NCI-H1417 (cell line): ENCODE measurements around the gene FAM32A.

Source experiments
- DNase-seq, 3 experiments: peaks; one replicate each; lab custom pipeline; 2025; lab: John Stamatoyannopoulos, UW

Gene FAM32A

GRCh38 chr19:16185123-16185767 lies at the start of gene FAM32A:
TSS of gene FAM32A (plus strand) at chr19:16185410. CDS start at chr19:16185443, 33 bp downstream.
- DNase-seq, result peak; percentile 94 to 100 (median 99)

DNA sequence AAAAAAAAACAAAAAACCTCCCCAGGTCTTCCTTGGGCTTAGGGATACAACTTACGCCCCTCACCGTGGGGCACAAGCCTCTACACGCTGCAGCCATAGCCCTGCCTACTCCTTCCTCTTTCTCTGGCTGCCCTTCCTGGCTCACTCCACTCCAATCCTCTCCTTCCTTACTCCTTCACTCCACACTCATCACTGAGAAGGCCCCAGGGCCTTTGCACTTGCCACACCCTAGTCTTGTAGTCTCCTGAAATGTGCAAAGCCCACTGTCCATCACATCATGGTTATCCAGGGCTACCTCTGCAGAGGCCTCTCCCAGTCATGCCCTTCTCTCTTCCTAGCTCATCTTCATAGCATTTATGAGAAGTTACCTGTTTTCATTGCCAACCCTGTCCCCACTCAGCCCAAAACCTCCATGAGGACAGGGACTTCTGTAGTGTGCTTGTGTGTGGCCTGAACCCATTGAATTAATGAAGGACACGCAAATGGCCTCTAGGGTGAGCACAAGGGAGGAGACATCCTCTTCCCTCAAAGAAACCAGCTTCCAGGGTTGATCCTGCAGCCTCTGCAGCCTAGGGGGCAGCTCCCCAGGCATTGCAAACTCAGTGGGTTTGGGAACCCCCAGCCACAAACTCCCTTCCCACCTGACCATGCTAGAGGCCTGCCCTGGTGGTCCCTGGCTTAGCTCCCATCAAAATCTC lies 49.6 kb upstream of the FAM32A start:
- no peak for DNase-seq

GRCh38 chr19:16136185-16136999 lies 48.8 kb upstream of the FAM32A start:
- peak in 1 of 3 experiments; percentile 31 for DNase-seq

GRCh38 chr19:16139752-16140151 lies 45.5 kb upstream of the FAM32A start:
- no peak for DNase-seq

DNA sequence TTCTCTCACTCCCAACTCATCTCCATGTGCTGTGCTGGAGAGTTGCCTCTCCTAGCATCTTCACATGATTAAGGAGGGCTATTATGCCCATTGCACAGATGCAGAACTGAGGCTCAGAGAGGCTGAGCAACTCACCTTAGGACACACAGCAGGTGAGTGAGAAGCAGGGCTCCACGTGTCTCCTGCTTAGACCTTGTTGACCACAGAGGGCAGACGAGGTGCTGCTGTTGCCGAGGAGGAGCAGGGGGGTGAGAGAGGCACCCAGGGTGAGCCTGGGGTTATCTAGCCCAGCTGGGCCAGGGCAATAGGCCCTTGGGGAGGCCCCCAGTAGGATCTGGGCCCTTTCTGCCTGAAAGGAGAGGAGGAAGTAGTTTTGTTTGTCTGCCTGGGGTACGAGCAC lies 44.2 kb upstream of the FAM32A start:
- DNase-seq, result no peak

DNA sequence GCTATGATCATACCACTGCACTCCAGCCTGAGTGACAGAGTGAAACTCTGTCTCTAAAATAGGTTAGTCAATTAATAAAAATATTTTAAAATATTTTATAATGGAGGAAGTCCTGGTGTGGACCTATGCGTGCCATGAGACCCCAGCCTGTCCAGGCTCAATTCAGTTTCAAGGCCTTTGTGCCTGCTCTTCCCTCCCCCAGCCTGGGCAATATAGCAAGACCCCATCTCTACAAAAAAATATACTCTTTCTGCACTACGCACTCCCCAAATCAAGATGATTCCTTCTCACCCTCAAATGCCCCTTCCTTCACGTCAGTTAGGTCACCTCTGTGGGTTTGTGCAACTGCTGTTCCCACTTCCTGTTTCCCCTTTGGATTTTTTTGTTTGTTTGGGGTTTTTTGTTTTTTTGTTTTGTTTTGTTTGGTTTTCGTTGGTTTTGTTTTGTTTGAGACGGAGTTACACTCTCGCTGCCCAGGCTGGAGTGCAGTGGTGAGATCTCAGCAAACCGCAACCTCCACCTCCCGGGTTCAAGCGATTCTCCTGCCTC lies 43.1 kb upstream of the FAM32A start:
- no peak for DNase-seq

DNA sequence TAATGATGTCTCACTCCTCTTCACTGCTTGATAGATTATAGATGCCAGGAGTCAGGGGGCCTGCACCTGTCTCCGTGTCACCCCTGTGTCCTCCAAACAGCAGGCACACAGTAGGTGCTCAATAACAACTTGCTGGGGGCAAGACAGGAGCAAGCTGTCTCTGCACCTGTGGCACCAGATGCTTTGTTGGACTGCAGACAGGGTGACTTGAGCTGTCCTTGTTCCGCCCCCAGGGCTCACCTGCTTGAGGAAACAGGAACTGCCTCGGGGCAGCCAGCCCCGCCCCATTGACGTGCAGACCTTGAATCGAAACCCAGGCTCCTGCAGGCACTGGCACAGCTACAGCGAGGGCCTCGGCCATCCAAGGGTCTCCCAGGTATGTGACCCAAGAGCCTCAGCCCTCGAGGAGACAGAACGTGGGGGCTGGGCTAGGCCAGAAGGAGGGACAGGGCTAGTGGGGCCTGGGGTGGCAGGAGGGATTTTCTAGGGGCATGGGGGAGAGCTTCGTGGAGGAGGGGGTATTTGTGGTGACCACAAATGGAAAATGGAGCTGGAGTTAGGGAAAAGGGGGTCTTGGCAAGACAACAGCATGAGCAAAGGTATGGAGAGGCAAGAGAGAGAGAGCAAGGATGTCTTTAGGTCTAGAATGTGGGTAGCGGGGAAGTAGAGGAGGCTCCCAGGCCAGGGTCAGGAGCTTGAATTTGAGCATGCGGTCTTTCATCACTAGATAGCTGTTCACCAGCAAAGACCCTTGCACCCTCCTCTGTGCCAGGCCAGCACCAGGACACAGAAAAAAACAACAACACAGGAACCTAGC lies 41.6 kb upstream of the FAM32A start, which contains the start of gene HSH2D:
HSH2D (plus strand) TSS at position 287 of the 817 bp plus-strand sequence. CDS start 5,066 bp downstream, outside the sequence.
- peak in 2 of 3 experiments; percentile 66 to 73 for DNase-seq

GRCh38 chr19:16144216-16144581 lies 41.0 kb upstream of the FAM32A start:
- no peak for DNase-seq

GRCh38 chr19:16146112-16146511 lies 39.1 kb upstream of the FAM32A start:
- no peak for DNase-seq

DNA sequence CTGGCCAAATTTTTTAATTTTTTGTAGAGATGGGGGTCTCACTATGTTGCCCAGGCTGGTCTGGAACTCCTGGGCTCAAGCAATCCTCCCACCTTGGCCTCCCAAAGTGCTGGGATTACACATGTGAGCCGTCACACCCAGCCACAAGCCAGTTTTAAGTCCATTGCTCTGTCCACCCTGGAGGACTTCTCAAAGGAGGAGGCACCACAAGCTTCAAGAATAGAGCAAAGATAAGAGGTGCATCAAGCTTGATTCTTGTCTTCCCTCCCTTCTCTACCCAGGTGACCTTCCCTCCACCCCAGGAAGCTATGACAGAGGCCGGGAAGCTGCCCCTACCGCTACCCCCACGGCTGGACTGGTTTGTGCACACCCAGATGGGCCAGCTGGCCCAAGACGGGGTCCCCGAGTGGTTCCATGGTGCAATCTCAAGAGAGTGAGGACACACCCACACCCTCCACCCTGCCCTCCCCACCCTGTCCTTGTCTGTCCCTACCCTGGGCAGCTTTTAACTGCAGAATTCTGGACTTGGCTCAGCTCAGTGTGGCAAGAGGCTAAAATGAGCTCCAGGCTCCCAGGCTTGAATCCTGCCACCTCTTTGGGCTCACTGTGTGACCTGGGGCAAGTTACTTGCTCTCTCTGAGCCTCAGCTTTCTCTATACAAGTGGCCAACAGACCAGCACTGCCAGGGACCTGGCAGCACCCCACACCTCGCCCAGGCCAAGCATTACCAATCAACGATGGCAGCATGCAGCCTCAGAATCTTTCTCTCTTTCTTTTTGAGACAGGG lies 36.6 kb upstream of the FAM32A start:
- DNase-seq, result no peak

GRCh38 chr19:16153582-16154336 lies 31.5 kb upstream of the FAM32A start:
- no peak for DNase-seq

DNA sequence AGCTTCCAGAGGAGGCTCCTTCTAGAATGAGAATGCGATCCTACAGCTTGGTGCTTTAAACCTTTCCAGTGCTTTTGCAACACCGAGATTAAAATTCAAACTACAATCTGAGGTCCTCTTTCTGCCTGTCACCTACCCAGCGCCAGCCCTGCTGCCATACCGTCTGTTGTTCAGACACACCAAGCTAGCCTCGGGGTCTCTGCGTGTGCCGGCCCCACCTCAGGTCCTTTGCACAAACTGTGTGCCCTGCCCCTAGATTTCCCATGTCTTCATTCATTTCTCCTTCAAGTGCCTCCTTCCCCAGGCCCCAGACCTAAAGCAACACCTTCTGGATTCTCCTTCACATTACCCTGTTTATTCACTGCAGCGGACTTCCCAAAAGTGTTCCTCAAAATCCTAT lies 30.7 kb upstream of the FAM32A start:
- DNase-seq, result no peak

DNA sequence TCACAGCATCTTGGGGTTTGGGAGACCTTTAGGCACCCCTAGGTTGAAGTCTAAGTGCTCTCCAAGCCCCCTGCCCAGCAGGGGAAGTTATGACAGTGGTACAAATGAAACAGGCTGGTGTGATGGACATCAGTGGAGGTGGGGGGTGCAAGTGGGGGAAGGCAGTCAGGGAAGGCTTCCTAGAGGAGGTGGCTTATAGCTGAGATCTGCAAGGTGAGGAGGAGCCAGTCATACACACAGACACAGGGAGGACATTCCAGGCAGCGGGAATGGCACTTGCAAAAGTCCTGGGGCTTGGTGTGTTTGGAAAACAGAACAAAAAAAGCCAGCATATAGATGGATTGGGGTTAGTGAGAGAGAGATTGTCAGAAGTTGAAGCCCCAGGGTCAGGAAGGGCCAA lies 30.1 kb upstream of the FAM32A start:
- no peak for DNase-seq

DNA sequence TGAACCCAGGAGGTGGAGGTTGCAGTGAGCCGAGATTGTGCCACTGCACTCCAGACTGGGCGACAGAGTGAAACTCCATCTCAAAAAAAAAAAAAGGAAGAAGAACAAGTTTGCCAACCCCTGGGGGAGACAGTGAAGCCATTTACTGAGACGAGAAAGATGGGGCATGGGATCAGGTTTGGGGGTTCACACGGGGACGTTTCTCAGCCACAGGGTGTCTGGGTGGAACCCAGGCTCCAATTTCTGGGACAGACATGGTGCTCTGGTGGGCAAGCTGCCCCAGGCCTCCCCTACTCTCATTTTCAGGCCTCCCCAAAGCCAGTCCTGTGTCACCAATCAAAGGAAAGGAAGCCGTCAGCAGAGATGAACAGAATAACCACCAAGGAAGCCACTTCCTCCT lies 28.3 kb upstream of the FAM32A start:
- no peak for DNase-seq

GRCh38 chr19:16157601-16158000 lies 27.6 kb upstream of the FAM32A start:
- DNase-seq, result no peak

- no peak for DNase-seq
Observed at GRCh38 chr19:16159655-16160054, 25.6 kb upstream of the FAM32A start.

DNA sequence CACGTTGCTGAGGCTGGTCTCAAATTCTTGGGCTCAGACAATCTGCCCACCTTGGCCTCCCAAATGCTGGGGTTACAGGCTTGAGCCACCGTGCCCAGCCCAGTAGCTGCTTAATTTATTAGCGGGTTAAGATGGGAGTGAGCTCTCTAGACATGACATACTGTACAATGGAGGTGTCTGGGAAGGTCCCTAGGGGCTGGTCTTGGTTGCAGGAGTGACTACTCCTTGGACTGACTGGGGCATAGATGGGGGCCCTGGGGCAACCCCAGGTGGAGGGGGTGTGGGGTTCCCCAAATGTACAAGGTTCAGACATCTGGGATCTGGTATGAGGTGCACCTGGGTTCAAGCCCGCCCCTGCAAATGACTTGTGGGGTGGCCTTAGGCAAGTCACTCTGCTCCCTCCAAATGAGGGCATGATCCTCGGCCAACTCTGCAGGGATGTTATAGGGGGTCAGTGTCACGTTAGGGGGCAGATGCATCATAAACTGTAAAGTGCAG lies 24.7 kb upstream of the FAM32A start:
- no peak for DNase-seq

- DNase-seq, result no peak
Observed at GRCh38 chr19:16160943-16161560, 24.2 kb upstream of the FAM32A start.

DNA sequence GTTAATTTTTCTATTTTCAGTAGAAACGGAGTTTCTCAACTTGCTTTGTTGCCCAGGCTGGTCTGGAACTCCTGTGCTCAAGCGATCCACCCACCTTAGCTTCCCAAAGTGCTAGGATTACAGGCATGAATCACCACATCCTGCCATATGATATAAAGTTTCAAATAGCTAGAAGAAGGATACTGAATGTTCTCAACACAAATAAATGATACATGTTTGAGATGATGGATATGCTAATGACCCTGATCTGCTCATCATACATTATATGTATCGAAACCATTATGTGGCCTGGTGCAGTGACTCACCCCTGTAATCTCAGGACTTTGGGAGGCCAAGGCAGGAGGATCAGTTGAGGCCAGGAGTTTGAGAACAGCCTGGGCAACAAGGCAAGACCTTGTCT lies 23.4 kb upstream of the FAM32A start:
- no peak for DNase-seq
